Measurements from ENCODE around the gene PRTN3.

Gene PRTN3

GRCh38 chr19:879711-880438 lies 39.1 kb downstream of the PRTN3 start:
- H4K20me1 ChIP-seq (ENCODE audit: insufficient read depth, low read length): 0 out of 2 replicates have a peak, but pooled peaks cover 6% of the 10 kb centered on the region
- no peak for TF ChIP-seq EZH2phosphoT487 (IDR thresholded peaks at IDR 0.05; ENCODE audit: low read depth)
- H3K9ac ChIP-seq (ENCODE audit: low read length): no peak overlapping the region
- peaks cover 36% of the 10 kb centered on the region for H3K36me3 ChIP-seq (replicated peaks; ENCODE audit: low read depth, low read length)
- no peaks in the 10 kb centered on the region for H3K27me3 ChIP-seq (ENCODE audit: low read depth, low read length)
- no peaks in the 10 kb centered on the region for H3K79me2 ChIP-seq (ENCODE audit: low read length)
- H3K4me2 ChIP-seq (ENCODE audit: low read length): no peak overlapping the region
- no peak overlapping the region for H3K4me3 ChIP-seq (ENCODE audit: low read length)
- no peaks in the 10 kb centered on the region for H3K4me1 ChIP-seq (ENCODE audit: low read length)
- H3K9me3 ChIP-seq (ENCODE audit: insufficient read depth, low read length): no peaks in the 10 kb centered on the region
- no peak overlapping the region for H3K27ac ChIP-seq (ENCODE audit: low read length)
- no peak overlapping the region for H2AFZ ChIP-seq (ENCODE audit: low read depth, low read length)

GRCh38 chr19:881385-882071 lies 40.7 kb downstream of the PRTN3 start:
- H3K4me2 ChIP-seq (ENCODE audit: low read length): no peak overlapping the region
- H3K27ac ChIP-seq (ENCODE audit: low read length): no peak overlapping the region
- H3K9ac ChIP-seq (ENCODE audit: low read length): no peak overlapping the region
- H3K4me1 ChIP-seq (ENCODE audit: low read length): no peaks in the 10 kb centered on the region
- 0 out of 2 replicates have a peak, but pooled peaks cover 6% of the 10 kb centered on the region for H4K20me1 ChIP-seq (ENCODE audit: insufficient read depth, low read length)
- no peaks in the 10 kb centered on the region for H3K27me3 ChIP-seq (ENCODE audit: low read depth, low read length)
- no peak overlapping the region for H3K4me3 ChIP-seq (ENCODE audit: low read length)
- TF ChIP-seq CTCF (IDR thresholded peaks at IDR 0.05; ENCODE audit: low read depth, low read length) (no peak), EZH2phosphoT487 (IDR thresholded peaks at IDR 0.05; ENCODE audit: low read depth) (no peak)
- peaks cover 47% of the 10 kb centered on the region for H3K36me3 ChIP-seq (replicated peaks; ENCODE audit: low read depth, low read length)
- no peaks in the 10 kb centered on the region for H3K79me2 ChIP-seq (ENCODE audit: low read length)
- H2AFZ ChIP-seq (ENCODE audit: low read depth, low read length): no peak overlapping the region
- H3K9me3 ChIP-seq (ENCODE audit: insufficient read depth, low read length): no peaks in the 10 kb centered on the region

DNA sequence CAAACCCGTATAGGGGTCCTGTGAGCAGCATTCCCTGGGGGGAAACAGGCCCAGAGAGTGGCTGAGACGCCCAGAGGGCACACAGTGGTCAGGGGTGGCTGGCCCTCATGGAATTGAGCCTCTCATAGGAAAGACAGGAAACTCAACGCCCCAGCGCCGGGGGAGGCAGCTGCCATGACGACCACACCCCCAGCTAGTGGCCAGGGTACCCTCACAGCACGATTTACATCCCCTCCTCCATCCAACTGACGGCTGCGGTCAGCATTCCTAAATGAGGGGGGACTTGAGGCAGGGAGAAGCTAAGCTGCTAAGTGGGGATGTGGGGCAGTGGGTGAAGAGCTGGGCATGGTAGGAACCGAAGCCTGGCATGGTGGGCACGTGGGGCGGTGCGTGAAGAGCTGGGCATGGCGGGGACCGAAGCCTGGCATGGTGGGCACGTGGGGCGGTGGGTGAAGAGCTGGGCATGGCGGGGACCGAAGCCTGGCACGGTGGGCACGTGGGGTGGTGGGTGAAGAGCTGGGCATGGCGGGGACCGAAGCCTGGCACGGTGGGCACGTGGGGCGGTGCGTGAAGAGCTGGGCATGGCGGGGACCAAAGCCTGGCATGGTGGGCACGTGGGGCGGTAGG lies 42.2 kb downstream of the PRTN3 start:
- Histone ChIP-seq H3K27ac (ENCODE audit: low read length) (no peak overlapping the region), H3K4me1 (ENCODE audit: low read length) (no peaks in the 10 kb centered on the region), H3K9me3 (ENCODE audit: insufficient read depth, low read length) (no peaks in the 10 kb centered on the region), H3K4me3 (ENCODE audit: low read length) (no peak overlapping the region), H3K9ac (ENCODE audit: low read length) (no peak overlapping the region), H3K4me2 (ENCODE audit: low read length) (no peak overlapping the region), H3K79me2 (ENCODE audit: low read length) (no peaks in the 10 kb centered on the region), H3K36me3 (replicated peaks; ENCODE audit: low read depth, low read length) (peaks cover 50% of the 10 kb centered on the region), H3K27me3 (ENCODE audit: low read depth, low read length) (no peaks in the 10 kb centered on the region), H2AFZ (ENCODE audit: low read depth, low read length) (no peak overlapping the region), H4K20me1 (ENCODE audit: insufficient read depth, low read length) (0 out of 2 replicates have a peak, but pooled peaks cover 6% of the 10 kb centered on the region)
- no peak for TF ChIP-seq CTCF (IDR thresholded peaks at IDR 0.05; ENCODE audit: low read depth, low read length)
- no peak for TF ChIP-seq EZH2phosphoT487 (IDR thresholded peaks at IDR 0.05; ENCODE audit: low read depth)

- Histone ChIP-seq H3K27me3 (ENCODE audit: low read depth, low read length) (no peaks in the 10 kb centered on the region), H3K9me3 (ENCODE audit: insufficient read depth, low read length) (no peaks in the 10 kb centered on the region), H2AFZ (ENCODE audit: low read depth, low read length) (no peak overlapping the region), H3K4me3 (ENCODE audit: low read length) (no peak overlapping the region), H3K79me2 (ENCODE audit: low read length) (no peaks in the 10 kb centered on the region), H3K9ac (ENCODE audit: low read length) (no peak overlapping the region), H3K4me1 (ENCODE audit: low read length) (no peaks in the 10 kb centered on the region), H3K27ac (ENCODE audit: low read length) (no peak overlapping the region), H3K36me3 (replicated peaks; ENCODE audit: low read depth, low read length) (peaks cover 54% of the 10 kb centered on the region), H4K20me1 (ENCODE audit: insufficient read depth, low read length) (0 out of 2 replicates have a peak, but pooled peaks cover 6% of the 10 kb centered on the region), H3K4me2 (ENCODE audit: low read length) (no peak overlapping the region)
- TF ChIP-seq CTCF (IDR thresholded peaks at IDR 0.05; ENCODE audit: low read depth, low read length) (no peak), EZH2phosphoT487 (IDR thresholded peaks at IDR 0.05; ENCODE audit: low read depth) (no peak)
These were observed 42.9 kb downstream of the PRTN3 start for GRCh38 chr19:883661-884211.
